Measurements from ENCODE around the gene MEDAG.
"Not testable (repeated sequence)": the region's sequence is repeated elsewhere in the genome, so short reads cannot be mapped to it uniquely, and the experiment has no call there.

The MEDAG gene

DNA sequence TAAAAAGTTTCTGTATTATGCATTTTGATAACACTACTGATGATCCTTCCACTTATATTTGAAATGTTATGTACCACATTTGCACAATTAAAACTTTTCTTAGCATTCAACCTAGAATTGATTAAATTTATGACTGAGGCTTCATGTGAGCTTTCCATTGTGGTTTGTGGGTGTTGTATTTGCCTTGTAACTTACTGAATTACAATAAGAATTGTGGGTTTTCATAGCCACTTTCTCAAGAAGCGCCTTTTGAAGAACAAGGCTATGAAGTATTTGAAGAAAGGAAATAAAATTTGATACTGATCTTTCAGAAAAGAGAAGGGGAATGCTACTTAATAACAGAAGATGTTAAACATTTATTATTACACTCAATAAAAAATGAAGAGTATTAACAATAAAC is 19.4 kb downstream of the MEDAG start:
- Histone ChIP-seq H3K27me3 (ENCODE audit: insufficient read depth, low read length, poor library complexity) (no peaks in the 10 kb centered on the region), H3K4me1 (ENCODE audit: control insufficient read depth, low read depth, low read length) (no peaks in the 10 kb centered on the region), H4K8ac (ENCODE audit: low read depth, low read length) (no peak overlapping the region), H3K27ac (ENCODE audit: low read depth, low read length) (no peak overlapping the region), H2BK5ac (ENCODE audit: low read length) (no peak overlapping the region), H3K36me3 (ENCODE audit: control insufficient read depth, insufficient read depth, low read length) (no peaks in the 10 kb centered on the region), H2AK5ac (ENCODE audit: low read length) (no peak overlapping the region), H3K56ac (ENCODE audit: low read length) (no peak overlapping the region), H2BK15ac (replicated peaks; ENCODE audit: low read depth) (no peak overlapping the region), H3K18ac (ENCODE audit: low read length) (no peak overlapping the region), H3K79me2 (ENCODE audit: control insufficient read depth, insufficient read depth, low read length) (no peaks in the 10 kb centered on the region), H3K23ac (ENCODE audit: low read length) (no peak overlapping the region), H3K4ac (ENCODE audit: low read depth, low read length) (no peak overlapping the region), H2BK120ac (ENCODE audit: low read depth, low read length) (no peak overlapping the region), H3K79me1 (ENCODE audit: low read length) (no peaks in the 10 kb centered on the region), H3K4me3 (ENCODE audit: low read length) (no peak overlapping the region), H3K9ac (ENCODE audit: low read length) (no peak overlapping the region), H4K5ac (ENCODE audit: low read length) (no peak overlapping the region), H3K4me2 (ENCODE audit: low read length) (no peak overlapping the region)
- no peak for DNase-seq
- WGBS (ENCODE audit: extremely low coverage, insufficient coverage, low lambda C conversion rate) = no CpG with 5 or more reads among the region's 1 CpG

GRCh38 chr13:30926781-30927180 is 20.7 kb downstream of the MEDAG start:
- Histone ChIP-seq H3K79me2 (ENCODE audit: control insufficient read depth, insufficient read depth, low read length) (no peaks in the 10 kb centered on the region), H3K27me3 (ENCODE audit: insufficient read depth, low read length, poor library complexity) (no peaks in the 10 kb centered on the region), H3K9ac (ENCODE audit: low read length) (no peak overlapping the region), H3K4me3 (ENCODE audit: low read length) (no peak overlapping the region), H2BK5ac (ENCODE audit: low read length) (no peak overlapping the region), H2AK5ac (ENCODE audit: low read length) (no peak overlapping the region), H3K56ac (ENCODE audit: low read length) (no peak overlapping the region), H2BK15ac (replicated peaks; ENCODE audit: low read depth) (no peak overlapping the region), H3K4me2 (ENCODE audit: low read length) (no peak overlapping the region), H3K36me3 (ENCODE audit: control insufficient read depth, insufficient read depth, low read length) (no peaks in the 10 kb centered on the region), H3K23ac (ENCODE audit: low read length) (no peak overlapping the region), H3K18ac (ENCODE audit: low read length) (no peak overlapping the region), H4K5ac (ENCODE audit: low read length) (no peak overlapping the region), H2BK120ac (ENCODE audit: low read depth, low read length) (no peak overlapping the region), H3K79me1 (ENCODE audit: low read length) (no peaks in the 10 kb centered on the region), H3K4me1 (ENCODE audit: control insufficient read depth, low read depth, low read length) (no peaks in the 10 kb centered on the region), H3K27ac (ENCODE audit: low read depth, low read length) (no peak overlapping the region), H4K8ac (ENCODE audit: low read depth, low read length) (no peak overlapping the region), H3K4ac (ENCODE audit: low read depth, low read length) (no peak overlapping the region)
- WGBS (ENCODE audit: extremely low coverage, insufficient coverage, low lambda C conversion rate) = no CpG with 5 or more reads among the region's 3 CpGs
- no peak for DNase-seq

GRCh38 chr13:30927188-30927587 is 21.1 kb downstream of the MEDAG start:
- H3K56ac ChIP-seq (ENCODE audit: low read length); H3K4ac ChIP-seq (ENCODE audit: low read depth, low read length); H3K4me2 ChIP-seq (ENCODE audit: low read length); H3K27ac ChIP-seq (ENCODE audit: low read depth, low read length); H4K8ac ChIP-seq (ENCODE audit: low read depth, low read length); H3K18ac ChIP-seq (ENCODE audit: low read length); H3K4me1 ChIP-seq (ENCODE audit: control insufficient read depth, low read depth, low read length); H3K79me2 ChIP-seq (ENCODE audit: control insufficient read depth, insufficient read depth, low read length); H2BK5ac ChIP-seq (ENCODE audit: low read length); H2BK15ac ChIP-seq (replicated peaks; ENCODE audit: low read depth); H3K23ac ChIP-seq (ENCODE audit: low read length); H2BK120ac ChIP-seq (ENCODE audit: low read depth, low read length); H3K36me3 ChIP-seq (ENCODE audit: control insufficient read depth, insufficient read depth, low read length); H3K27me3 ChIP-seq (ENCODE audit: insufficient read depth, low read length, poor library complexity); H3K79me1 ChIP-seq (ENCODE audit: low read length); H3K4me3 ChIP-seq (ENCODE audit: low read length); DNase-seq; H2AK5ac ChIP-seq (ENCODE audit: low read length); H4K5ac ChIP-seq (ENCODE audit: low read length); H3K9ac ChIP-seq (ENCODE audit: low read length): not testable (repeated sequence)
- no CpG with 5 or more reads among the region's 3 CpGs for WGBS (ENCODE audit: extremely low coverage, insufficient coverage, low lambda C conversion rate)

DNA sequence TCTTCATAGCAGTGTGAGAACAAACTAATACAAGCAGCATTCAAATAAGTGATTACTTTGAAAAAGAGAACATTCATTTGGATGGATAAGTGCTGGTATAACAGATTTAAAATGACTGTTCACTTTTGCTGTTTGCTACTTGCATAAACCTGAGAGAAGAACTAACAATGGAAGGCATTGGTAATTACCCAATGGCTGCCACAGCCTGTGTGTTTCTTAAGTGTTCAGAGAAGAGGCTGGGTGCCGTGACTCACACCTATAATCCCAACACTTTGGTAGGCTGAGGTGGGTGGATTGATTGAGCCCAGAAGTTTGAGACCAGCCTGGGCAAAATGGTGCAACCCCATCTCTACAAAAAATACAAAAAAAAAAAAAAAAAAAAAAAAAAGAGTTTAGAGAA is 21.5 kb downstream of the MEDAG start:
- Histone ChIP-seq H4K8ac (ENCODE audit: low read depth, low read length) (no peak overlapping the region), H3K18ac (ENCODE audit: low read length) (no peak overlapping the region), H3K27ac (ENCODE audit: low read depth, low read length) (no peak overlapping the region), H3K4me2 (ENCODE audit: low read length) (no peak overlapping the region), H3K4me3 (ENCODE audit: low read length) (no peak overlapping the region), H2BK5ac (ENCODE audit: low read length) (no peak overlapping the region), H2AK5ac (ENCODE audit: low read length) (no peak overlapping the region), H3K79me1 (ENCODE audit: low read length) (no peaks in the 10 kb centered on the region), H3K36me3 (ENCODE audit: control insufficient read depth, insufficient read depth, low read length) (no peaks in the 10 kb centered on the region), H3K4me1 (ENCODE audit: control insufficient read depth, low read depth, low read length) (no peaks in the 10 kb centered on the region), H3K4ac (ENCODE audit: low read depth, low read length) (no peak overlapping the region), H3K23ac (ENCODE audit: low read length) (no peak overlapping the region), H3K9ac (ENCODE audit: low read length) (no peak overlapping the region), H2BK120ac (ENCODE audit: low read depth, low read length) (no peak overlapping the region), H3K79me2 (ENCODE audit: control insufficient read depth, insufficient read depth, low read length) (no peaks in the 10 kb centered on the region), H3K27me3 (ENCODE audit: insufficient read depth, low read length, poor library complexity) (no peaks in the 10 kb centered on the region), H2BK15ac (replicated peaks; ENCODE audit: low read depth) (no peak overlapping the region), H4K5ac (ENCODE audit: low read length) (no peak overlapping the region), H3K56ac (ENCODE audit: low read length) (no peak overlapping the region)
- no CpG with 5 or more reads among the region's 1 CpG for WGBS (ENCODE audit: extremely low coverage, insufficient coverage, low lambda C conversion rate)
- no peak for DNase-seq

DNA sequence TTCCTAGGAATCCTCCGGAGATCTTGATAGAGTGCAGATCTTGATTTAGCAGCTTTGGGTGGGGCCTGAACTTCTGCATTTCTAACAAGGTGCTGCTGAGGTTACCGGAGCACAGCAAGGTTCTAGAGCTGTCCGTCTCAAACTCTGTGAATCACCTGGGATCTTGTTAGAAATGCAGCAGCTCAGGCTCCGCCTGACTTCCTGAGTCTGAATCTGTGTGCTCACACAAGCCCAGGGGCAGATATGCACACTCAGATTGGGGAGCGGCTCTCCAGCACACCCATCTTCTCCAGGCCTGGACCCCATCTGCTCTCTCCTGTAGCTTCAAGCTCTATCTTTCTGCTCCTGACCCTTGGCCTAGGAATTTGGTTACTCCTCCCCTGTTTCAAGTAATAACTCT is 22.9 kb downstream of the MEDAG start:
- Histone ChIP-seq H3K4me1 (ENCODE audit: control insufficient read depth, low read depth, low read length) (peaks cover 3% of the 10 kb centered on the region), H2AK5ac (ENCODE audit: low read length) (no peak overlapping the region), H2BK5ac (ENCODE audit: low read length) (no peak overlapping the region), H2BK15ac (replicated peaks; ENCODE audit: low read depth) (no peak overlapping the region), H3K27ac (ENCODE audit: low read depth, low read length) (no peak overlapping the region), H3K9ac (ENCODE audit: low read length) (no peak overlapping the region), H3K18ac (ENCODE audit: low read length) (no peak overlapping the region), H3K4me2 (ENCODE audit: low read length) (no peak overlapping the region), H3K36me3 (ENCODE audit: control insufficient read depth, insufficient read depth, low read length) (no peaks in the 10 kb centered on the region), H3K79me2 (ENCODE audit: control insufficient read depth, insufficient read depth, low read length) (no peaks in the 10 kb centered on the region), H2BK120ac (ENCODE audit: low read depth, low read length) (no peak overlapping the region), H3K4me3 (ENCODE audit: low read length) (no peak overlapping the region), H4K8ac (ENCODE audit: low read depth, low read length) (no peak overlapping the region), H3K79me1 (ENCODE audit: low read length) (no peaks in the 10 kb centered on the region), H4K5ac (ENCODE audit: low read length) (no peak overlapping the region), H3K56ac (ENCODE audit: low read length) (no peak overlapping the region), H3K4ac (ENCODE audit: low read depth, low read length) (no peak overlapping the region), H3K23ac (ENCODE audit: low read length) (no peak overlapping the region), H3K27me3 (ENCODE audit: insufficient read depth, low read length, poor library complexity) (no peaks in the 10 kb centered on the region)
- DNase-seq = no peak
- WGBS (ENCODE audit: extremely low coverage, insufficient coverage, low lambda C conversion rate) = no CpG with 5 or more reads among the region's 5 CpGs

GRCh38 chr13:30932481-30933353 is 26.6 kb downstream of the MEDAG start, which contains the start of gene TEX26:
TSS of gene TEX26 (plus strand) at chr13:30932656. CDS start at chr13:30932716, 60 bp downstream.
- no peaks in the 10 kb centered on the region for H3K27me3 ChIP-seq (ENCODE audit: insufficient read depth, low read length, poor library complexity)
- no peak within 1 kb of the TSS for H2BK5ac ChIP-seq (ENCODE audit: low read length)
- no peak within 1 kb of the TSS for H3K27ac ChIP-seq (ENCODE audit: low read depth, low read length)
- WGBS (ENCODE audit: extremely low coverage, insufficient coverage, low lambda C conversion rate) = no CpG with 5 or more reads among the region's 32 CpGs
- H4K8ac ChIP-seq (ENCODE audit: low read depth, low read length) = no peak within 1 kb of the TSS
- H3K4ac ChIP-seq (ENCODE audit: low read depth, low read length) = no peak within 1 kb of the TSS
- no peak within 1 kb of the TSS for H3K56ac ChIP-seq (ENCODE audit: low read length)
- DNase-seq = peak; percentile 90
- no peak within 1 kb of the TSS for H4K5ac ChIP-seq (ENCODE audit: low read length)
- no peak within 1 kb of the TSS for H3K4me3 ChIP-seq (ENCODE audit: low read length)
- no peak within 1 kb of the TSS for H3K18ac ChIP-seq (ENCODE audit: low read length)
- H3K9ac ChIP-seq (ENCODE audit: low read length) = peak within 1 kb of the TSS; percentile 56
- H3K23ac ChIP-seq (ENCODE audit: low read length) = no peak within 1 kb of the TSS
- H3K79me1 ChIP-seq (ENCODE audit: low read length) = no peaks in the 10 kb centered on the region
- no peaks in the 10 kb centered on the region for H3K36me3 ChIP-seq (ENCODE audit: control insufficient read depth, insufficient read depth, low read length)
- H2AK5ac ChIP-seq (ENCODE audit: low read length) = no peak within 1 kb of the TSS
- no peak within 1 kb of the TSS for H2BK120ac ChIP-seq (ENCODE audit: low read depth, low read length)
- peaks cover 3% of the 10 kb centered on the region for H3K4me1 ChIP-seq (ENCODE audit: control insufficient read depth, low read depth, low read length)
- peak within 1 kb of the TSS; percentile 23 for H3K4me2 ChIP-seq (ENCODE audit: low read length)
- H3K79me2 ChIP-seq (ENCODE audit: control insufficient read depth, insufficient read depth, low read length) = no peaks in the 10 kb centered on the region
- H2BK15ac ChIP-seq (replicated peaks; ENCODE audit: low read depth) = no peak within 1 kb of the TSS
